ENCODE data around the gene SLC25A47. TPM values are rescaled to one million over a fixed set of nuclear protein-coding genes. Genes with fewer than 3 reads are reported as not detected.

The SLC25A47 gene
- total and polyA plus RNA-seq, 3 experiments from 2014 or later, result not detected

GRCh38 chr14:100291305-100292075, 31.6 kb upstream of the SLC25A47 start:
- ChIA-PET POLR2A (no interaction called here), CTCF (interaction anchor here (1.0 to 1.6 kb wide), 3 partner anchors 8 to 27 kb away, joined by 3 to 6 read pairs (median 4); no protein-coding TSS in a partner anchor)

DNA sequence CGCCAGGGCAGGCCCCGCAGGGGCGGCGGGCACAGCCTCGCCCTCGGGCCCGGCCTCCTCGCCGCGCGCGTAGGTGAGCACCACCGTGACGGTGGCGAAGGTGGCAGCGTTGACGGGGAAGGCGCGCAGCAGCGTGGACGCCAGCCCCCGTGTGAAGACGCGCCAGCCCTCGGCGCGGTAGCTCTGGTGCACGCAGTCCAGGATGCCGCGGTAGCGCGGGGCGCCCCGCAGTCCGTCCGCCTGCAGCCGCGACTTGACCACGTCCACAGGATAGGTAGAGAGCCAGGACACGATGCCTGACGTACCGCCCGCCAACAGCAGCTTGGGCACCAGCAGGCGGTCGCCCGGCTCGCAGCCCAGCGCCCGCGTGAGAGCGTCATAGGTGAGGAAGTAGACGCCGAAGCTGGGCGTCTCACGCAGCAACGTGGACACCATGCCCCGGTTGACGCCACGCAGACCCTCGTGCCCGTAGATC, 30.8 kb upstream of the SLC25A47 start:
- Mint-ChIP-seq H3K36me3 (peaks cover 0 to 2% (median 0%) of the 10 kb centered on the region in 3 donors), H3K27ac (no peak overlapping the region), H3K9me3 (no peaks in the 10 kb centered on the region), H3K4me1 (no peaks in the 10 kb centered on the region), H3K27me3 (no peaks in the 10 kb centered on the region), H3K4me3 (no peak overlapping the region)
- no peaks in the 10 kb centered on the region for H3K36me3 ChIP-seq (ENCODE audit: insufficient read depth, low read length)
- ChIA-PET POLR2A (no interaction called here), CTCF (interaction anchor here (1.0 to 1.6 kb wide), 3 partner anchors 9 to 26 kb away, joined by 3 to 6 read pairs (median 4); no protein-coding TSS in a partner anchor)
- no peaks in the 10 kb centered on the region for H3K4me1 ChIP-seq (ENCODE audit: insufficient read depth, low read length)
- no peaks in the 10 kb centered on the region for H3K9me3 ChIP-seq (ENCODE audit: low read length)
- H3K4me3 ChIP-seq (ENCODE audit: low read length), result no peak overlapping the region
- H3K27ac ChIP-seq (ENCODE audit: low read depth, low read length), result no peak overlapping the region
- H3K27me3 ChIP-seq (ENCODE audit: insufficient read depth, low read length, poor library complexity, severe bottlenecking), result no peaks in the 10 kb centered on the region
- peak in 1 of 5 donors; percentile 36 for DNase-seq

More at GRCh38 chr14:100291305-100292075, 31.6 kb upstream of the SLC25A47 start:
- Mint-ChIP-seq H3K27ac (no peak overlapping the region), H3K4me1 (no peaks in the 10 kb centered on the region), H3K9me3 (no peaks in the 10 kb centered on the region), H3K4me3 (no peak overlapping the region), H3K36me3 (peaks cover 0 to 2% (median 0%) of the 10 kb centered on the region in 3 donors), H3K27me3 (no peaks in the 10 kb centered on the region)
- no peaks in the 10 kb centered on the region for H3K27me3 ChIP-seq (ENCODE audit: insufficient read depth, low read length, poor library complexity, severe bottlenecking)
- H3K9me3 ChIP-seq (ENCODE audit: low read length), result no peaks in the 10 kb centered on the region
- H3K4me3 ChIP-seq (ENCODE audit: low read length), result no peak overlapping the region
- peak in 1 of 5 donors; percentile 41 for DNase-seq
- H3K27ac ChIP-seq (ENCODE audit: low read depth, low read length), result no peak overlapping the region
- no peaks in the 10 kb centered on the region for H3K36me3 ChIP-seq (ENCODE audit: insufficient read depth, low read length)
- no peaks in the 10 kb centered on the region for H3K4me1 ChIP-seq (ENCODE audit: insufficient read depth, low read length)

GRCh38 chr14:100292776-100293461, 30.2 kb upstream of the SLC25A47 start:
- Mint-ChIP-seq H3K27ac (no peak overlapping the region), H3K4me3 (no peak overlapping the region), H3K4me1 (no peaks in the 10 kb centered on the region), H3K36me3 (peaks cover 0 to 2% (median 0%) of the 10 kb centered on the region in 3 donors), H3K9me3 (no peaks in the 10 kb centered on the region), H3K27me3 (no peaks in the 10 kb centered on the region)
- Histone ChIP-seq H3K27me3 (ENCODE audit: insufficient read depth, low read length, poor library complexity, severe bottlenecking) (no peaks in the 10 kb centered on the region), H3K9me3 (ENCODE audit: low read length) (no peaks in the 10 kb centered on the region), H3K4me1 (ENCODE audit: insufficient read depth, low read length) (no peaks in the 10 kb centered on the region), H3K4me3 (ENCODE audit: low read length) (no peak overlapping the region), H3K27ac (ENCODE audit: low read depth, low read length) (no peak overlapping the region), H3K36me3 (ENCODE audit: insufficient read depth, low read length) (no peaks in the 10 kb centered on the region)
- ChIA-PET CTCF (interaction anchor here (1.6 kb wide), 2 partner anchors 8 to 9 kb away, joined by 4 to 6 read pairs; no protein-coding TSS in a partner anchor), POLR2A (no interaction called here)
- peak in 1 of 5 donors; percentile 45 for DNase-seq

DNA sequence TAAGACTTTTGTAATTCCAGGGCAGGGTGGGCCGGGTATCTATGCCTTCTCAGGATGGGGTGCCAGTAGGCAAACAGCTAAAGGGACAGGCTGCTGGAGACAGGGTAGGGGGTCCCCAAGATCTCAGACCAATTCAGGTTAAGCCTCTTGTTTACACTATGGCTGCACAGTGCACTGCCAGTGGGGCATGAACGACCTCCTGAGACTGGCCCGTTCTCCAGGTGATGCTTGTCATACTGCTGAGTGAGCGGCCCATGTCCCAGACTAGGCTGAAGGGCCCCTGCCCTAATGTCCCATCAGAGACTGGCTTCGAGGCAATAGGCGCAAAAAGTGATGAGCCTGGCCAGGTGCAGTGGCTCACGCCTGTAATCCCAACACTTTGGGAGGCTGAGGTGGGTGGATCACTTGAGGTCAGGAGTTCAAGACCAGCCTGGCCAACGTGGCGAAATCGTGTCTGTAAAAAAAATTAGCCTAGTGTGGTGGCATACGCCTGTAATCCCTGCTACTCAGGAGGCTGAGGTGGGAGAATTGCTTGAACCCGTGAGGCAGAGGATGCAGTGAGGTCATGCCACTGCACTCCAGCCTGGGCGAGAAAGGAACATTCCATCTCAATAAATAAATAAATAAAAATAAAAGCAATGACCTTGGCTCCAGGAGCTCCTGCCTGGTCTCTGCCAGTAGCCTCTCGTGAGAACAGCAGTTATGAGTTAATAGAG, 29.5 kb upstream of the SLC25A47 start:
- POLR2A ChIA-PET, result no interaction called here
- H3K4me1 ChIP-seq (ENCODE audit: insufficient read depth, low read length), result no peaks in the 10 kb centered on the region

GRCh38 chr14:100294213-100294962, 28.8 kb upstream of the SLC25A47 start:
- peaks cover 0 to 2% (median 2%) of the 10 kb centered on the region in 3 donors for H3K36me3 Mint-ChIP-seq
- no peaks in the 10 kb centered on the region for H3K9me3 Mint-ChIP-seq
- POLR2A ChIA-PET, result no interaction called here
- Histone ChIP-seq H3K9me3 (ENCODE audit: low read length) (no peaks in the 10 kb centered on the region), H3K4me1 (ENCODE audit: insufficient read depth, low read length) (no peaks in the 10 kb centered on the region), H3K4me3 (ENCODE audit: low read length) (no peak overlapping the region), H3K27ac (ENCODE audit: low read depth, low read length) (no peak overlapping the region), H3K27me3 (ENCODE audit: insufficient read depth, low read length, poor library complexity, severe bottlenecking) (no peaks in the 10 kb centered on the region), H3K36me3 (ENCODE audit: insufficient read depth, low read length) (no peaks in the 10 kb centered on the region)
- no peaks in the 10 kb centered on the region for H3K4me1 Mint-ChIP-seq
- H3K27ac Mint-ChIP-seq, result no peak overlapping the region
- no peaks in the 10 kb centered on the region for H3K27me3 Mint-ChIP-seq
- CTCF ChIA-PET, result interaction anchor here (1.9 kb wide), 1 partner anchor 9 kb away, joined by 12 read pairs; no protein-coding TSS in a partner anchor
- no peak overlapping the region for H3K4me3 Mint-ChIP-seq
- DNase-seq, result no peak

More for the DNA sequence above, 29.5 kb upstream of the SLC25A47 start:
- Mint-ChIP-seq H3K27me3 (no peaks in the 10 kb centered on the region), H3K4me1 (no peaks in the 10 kb centered on the region), H3K36me3 (peaks cover 0 to 2% (median 2%) of the 10 kb centered on the region in 3 donors), H3K27ac (peak overlapping the region in 1 of 8 donors; percentile 38), H3K9me3 (no peaks in the 10 kb centered on the region), H3K4me3 (no peak overlapping the region)
- CTCF ChIA-PET, result interaction anchor here (1.9 kb wide), 1 partner anchor 8 kb away, joined by 12 read pairs; no protein-coding TSS in a partner anchor
- H3K27ac ChIP-seq (ENCODE audit: low read depth, low read length), result no peak overlapping the region
- H3K27me3 ChIP-seq (ENCODE audit: insufficient read depth, low read length, poor library complexity, severe bottlenecking), result no peaks in the 10 kb centered on the region
- H3K9me3 ChIP-seq (ENCODE audit: low read length), result no peaks in the 10 kb centered on the region
- no peaks in the 10 kb centered on the region for H3K36me3 ChIP-seq (ENCODE audit: insufficient read depth, low read length)
- H3K4me3 ChIP-seq (ENCODE audit: low read length), result no peak overlapping the region
- peak in 1 of 5 donors; percentile 26 for DNase-seq

DNA sequence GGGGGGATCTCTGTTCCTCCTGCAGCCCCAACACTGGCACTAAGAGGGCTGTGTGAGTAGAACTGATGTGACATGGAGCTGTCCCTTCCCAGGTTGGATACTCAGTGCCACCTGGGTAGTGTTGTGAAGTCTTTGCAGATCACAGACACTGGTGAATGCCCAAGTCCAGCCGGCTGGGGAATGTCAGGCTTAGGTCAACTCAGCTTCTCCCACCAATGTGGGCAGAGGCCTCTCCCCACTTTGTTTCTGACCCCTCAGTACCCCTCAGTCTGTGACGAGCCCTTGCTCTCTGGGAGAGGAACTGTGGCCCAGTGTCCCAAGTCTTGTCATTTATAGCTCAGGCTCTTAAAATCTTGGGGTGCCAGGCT, 28.2 kb upstream of the SLC25A47 start:
- Mint-ChIP-seq H3K27ac (no peak overlapping the region), H3K27me3 (no peaks in the 10 kb centered on the region), H3K9me3 (no peaks in the 10 kb centered on the region), H3K4me1 (no peaks in the 10 kb centered on the region), H3K36me3 (peaks cover 0 to 2% (median 2%) of the 10 kb centered on the region in 3 donors), H3K4me3 (no peak overlapping the region)
- H3K4me3 ChIP-seq (ENCODE audit: low read length), result no peak overlapping the region
- CTCF ChIA-PET, result interaction anchor here (1.4 to 1.9 kb wide), 2 partner anchors 9 to 102 kb away, joined by 3 to 12 read pairs; no protein-coding TSS in a partner anchor
- no peaks in the 10 kb centered on the region for H3K9me3 ChIP-seq (ENCODE audit: low read length)
- POLR2A ChIA-PET, result no interaction called here
- H3K36me3 ChIP-seq (ENCODE audit: insufficient read depth, low read length), result no peaks in the 10 kb centered on the region
- no peaks in the 10 kb centered on the region for H3K27me3 ChIP-seq (ENCODE audit: insufficient read depth, low read length, poor library complexity, severe bottlenecking)
- H3K4me1 ChIP-seq (ENCODE audit: insufficient read depth, low read length), result no peaks in the 10 kb centered on the region
- no peak overlapping the region for H3K27ac ChIP-seq (ENCODE audit: low read depth, low read length)
- no peak for DNase-seq

DNA sequence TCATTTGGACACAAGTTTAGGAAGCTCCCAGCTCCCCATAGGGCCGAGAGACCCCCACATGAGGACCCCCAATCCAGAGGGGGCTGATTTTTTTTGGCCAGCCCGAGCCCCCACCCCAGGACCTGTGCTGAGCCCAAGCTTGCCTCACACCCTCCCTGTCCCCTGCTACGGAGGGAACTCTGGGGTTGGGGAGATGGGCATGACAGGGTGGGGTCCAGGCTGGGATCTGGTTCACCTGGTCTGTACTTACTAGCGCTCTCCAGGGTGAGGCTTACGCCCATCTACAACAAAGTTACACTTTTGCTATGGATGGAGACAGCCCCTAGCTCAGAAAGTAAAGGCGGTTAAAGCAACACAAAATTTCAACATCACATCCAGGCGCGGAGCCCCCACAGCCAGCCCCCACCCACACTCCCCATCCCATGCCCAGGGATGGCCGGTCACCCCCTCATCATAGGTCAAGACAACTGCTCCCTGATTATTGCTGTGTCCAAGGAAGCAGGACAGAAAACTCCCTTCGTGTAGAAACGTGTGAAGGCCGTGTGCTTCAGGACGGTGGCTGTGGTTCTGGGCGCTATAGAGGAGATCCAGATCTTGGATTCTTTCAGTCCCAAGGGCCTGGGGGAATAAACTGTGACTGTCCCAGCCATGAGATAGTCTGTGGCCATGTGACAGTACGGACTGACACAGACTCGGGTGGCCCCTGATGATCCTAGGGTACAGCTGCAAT, 27.6 kb upstream of the SLC25A47 start:
- H3K4me3 Mint-ChIP-seq, result no peak overlapping the region
- no peak overlapping the region for H3K27ac Mint-ChIP-seq
- no peaks in the 10 kb centered on the region for H3K27me3 Mint-ChIP-seq
- no peaks in the 10 kb centered on the region for H3K4me1 Mint-ChIP-seq
- H3K36me3 Mint-ChIP-seq, result peaks cover 0 to 2% (median 2%) of the 10 kb centered on the region in 3 donors
- Histone ChIP-seq H3K27ac (ENCODE audit: low read depth, low read length) (no peak overlapping the region), H3K9me3 (ENCODE audit: low read length) (no peaks in the 10 kb centered on the region), H3K36me3 (ENCODE audit: insufficient read depth, low read length) (no peaks in the 10 kb centered on the region), H3K4me3 (ENCODE audit: low read length) (no peak overlapping the region), H3K4me1 (ENCODE audit: insufficient read depth, low read length) (no peaks in the 10 kb centered on the region), H3K27me3 (ENCODE audit: insufficient read depth, low read length, poor library complexity, severe bottlenecking) (no peaks in the 10 kb centered on the region)
- POLR2A ChIA-PET, result no interaction called here
- no peaks in the 10 kb centered on the region for H3K9me3 Mint-ChIP-seq
- DNase-seq, result no peak
- CTCF ChIA-PET, result interaction anchor here (1.4 to 1.9 kb wide), 2 partner anchors 10 to 102 kb away, joined by 3 to 12 read pairs; no protein-coding TSS in a partner anchor

Data from CD8-positive, alpha-beta memory T cell (primary cell).